ENCODE measurements around the gene NFYA. TPM values are rescaled to one million over a fixed set of nuclear protein-coding genes. Genes with fewer than 3 reads are reported as not detected.

The NFYA gene
- total and polyA plus RNA-seq, 2 donors (not counting 1 experiment from before 2014, with no cell fraction given), result 23.3 to 44.3 TPM

- no peaks in the 10 kb centered on the region for H4K20me1 ChIP-seq (ENCODE audit: control insufficient read depth, insufficient read depth, low read length, poor library complexity, severe bottlenecking)
- Mint-ChIP-seq H3K27me3 (no peaks in the 10 kb centered on the region), H3K4me1 (no peaks in the 10 kb centered on the region), H3K27ac (no peak overlapping the region), H3K9me3 (ENCODE audit: insufficient read depth) (no peaks in the 10 kb centered on the region), H3K4me3 (no peak overlapping the region)
- ChIA-PET CTCF (interaction anchor here (0.5 kb wide), 1 partner anchor 94 kb away, joined by 5 read pairs; no protein-coding TSS in a partner anchor), POLR2A (no interaction called here)
- no peaks in the 10 kb centered on the region for H3K4me1 ChIP-seq (ENCODE audit: control insufficient read depth in 2 of 2, insufficient read depth in 2 of 2, low read length in 2 of 2)
- H3K27ac ChIP-seq (ENCODE audit: low read length in 2 of 2), result no peak overlapping the region
- H3K4me3 ChIP-seq (ENCODE audit: control extremely low read depth in 1 of 5, extremely low read depth in 1 of 5, insufficient read depth in 1 of 5, low read depth in 2 of 5, low read length in 4 of 5), result no peak overlapping the region
- no peak overlapping the region for H3K4me2 ChIP-seq (replicated peaks; ENCODE audit: low read depth, low read length, poor library complexity, severe bottlenecking)
- no peak for ATAC-seq (ENCODE audit: low read depth)
- H3K27me3 ChIP-seq (replicated peaks in 1 of 4; ENCODE audit: control extremely low read depth in 1 of 4, control insufficient read depth in 3 of 4, insufficient read depth in 4 of 4, low read length in 3 of 4), result no peaks in the 10 kb centered on the region
- H3K9ac ChIP-seq (ENCODE audit: low read length), result no peak overlapping the region
- no peak overlapping the region for H2AFZ ChIP-seq (ENCODE audit: insufficient read depth, low read depth, low read length, poor library complexity, severe bottlenecking)
- WGBS (ENCODE audit: insufficient coverage), result 100% methylated on average over 1 of the region's 3 CpGs
- DNase-seq, result no peak
- H3K79me2 ChIP-seq (ENCODE audit: control insufficient read depth, insufficient read depth, low read length), result no peaks in the 10 kb centered on the region
- TF ChIP-seq CTCF (IDR thresholded peaks at IDR 0.05), result no peak
- TF ChIP-seq EZH2 (IDR thresholded peaks at IDR 0.05; ENCODE audit: borderline replicate concordance, insufficient read depth, low read depth, low read length, poor library complexity, severe bottlenecking), result no peak
- peaks cover 7 to 77% of the 10 kb centered on the region in 2 experiments for H3K36me3 ChIP-seq (replicated peaks in 1 of 2; ENCODE audit: control extremely low read depth in 1 of 2, control insufficient read depth in 1 of 2, extremely low read depth in 1 of 2, insufficient read depth in 2 of 2, low read length in 1 of 2)
- intact Hi-C loops (cut with micrococcal nuclease), result no loop called here
- no peaks in the 10 kb centered on the region for H3K9me3 ChIP-seq (ENCODE audit: control extremely low read depth in 1 of 3, control insufficient read depth in 2 of 3, insufficient read depth in 1 of 3, low read length in 2 of 3)
These were observed 25.6 kb downstream of the NFYA start for GRCh38 chr6:41098366-41098765.

GRCh38 chr6:41100871-41101287 is 28.1 kb downstream of the NFYA start:
- Histone ChIP-seq H3K27me3 (replicated peaks in 1 of 4; ENCODE audit: control extremely low read depth in 1 of 4, control insufficient read depth in 3 of 4, insufficient read depth in 4 of 4, low read length in 3 of 4) (no peaks in the 10 kb centered on the region), H3K9ac (ENCODE audit: low read length) (no peak overlapping the region), H3K4me3 (ENCODE audit: control extremely low read depth in 1 of 5, extremely low read depth in 1 of 5, insufficient read depth in 1 of 5, low read depth in 2 of 5, low read length in 4 of 5) (no peak overlapping the region), H4K20me1 (ENCODE audit: control insufficient read depth, insufficient read depth, low read length, poor library complexity, severe bottlenecking) (no peaks in the 10 kb centered on the region), H3K36me3 (replicated peaks in 1 of 2; ENCODE audit: control extremely low read depth in 1 of 2, control insufficient read depth in 1 of 2, extremely low read depth in 1 of 2, insufficient read depth in 2 of 2, low read length in 1 of 2) (peaks cover 7 to 52% of the 10 kb centered on the region in 2 experiments), H3K4me2 (replicated peaks; ENCODE audit: low read depth, low read length, poor library complexity, severe bottlenecking) (no peak overlapping the region), H3K9me3 (ENCODE audit: control extremely low read depth in 1 of 3, control insufficient read depth in 2 of 3, insufficient read depth in 1 of 3, low read length in 2 of 3) (no peaks in the 10 kb centered on the region), H3K27ac (ENCODE audit: low read length in 2 of 2) (no peak overlapping the region), H2AFZ (ENCODE audit: insufficient read depth, low read depth, low read length, poor library complexity, severe bottlenecking) (no peak overlapping the region), H3K4me1 (ENCODE audit: control insufficient read depth in 2 of 2, insufficient read depth in 2 of 2, low read length in 2 of 2) (no peaks in the 10 kb centered on the region), H3K79me2 (ENCODE audit: control insufficient read depth, insufficient read depth, low read length) (no peaks in the 10 kb centered on the region)
- ChIA-PET POLR2A (no interaction called here), CTCF (interaction anchor here (3.9 kb wide), 1 partner anchor 9 kb away, joined by 16 read pairs; no protein-coding TSS in a partner anchor)
- WGBS (ENCODE audit: insufficient coverage), result 97% methylated on average over 42 of the region's 42 CpGs
- Mint-ChIP-seq H3K4me3 (no peak overlapping the region), H3K4me1 (no peaks in the 10 kb centered on the region), H3K27me3 (no peaks in the 10 kb centered on the region), H3K27ac (no peak overlapping the region), H3K9me3 (ENCODE audit: insufficient read depth) (no peaks in the 10 kb centered on the region)
- no peak for TF ChIP-seq CTCF (IDR thresholded peaks at IDR 0.05)
- TF ChIP-seq EZH2 (IDR thresholded peaks at IDR 0.05; ENCODE audit: borderline replicate concordance, insufficient read depth, low read depth, low read length, poor library complexity, severe bottlenecking), result no peak
- intact Hi-C loops (cut with micrococcal nuclease), result no loop called here
- DNase-seq (no peak), ATAC-seq (ENCODE audit: low read depth) (no peak)
